HCEC 1CT (cell line): ENCODE measurements around the gene PGC.

Experiments used
- DNase-seq: peaks from one replicate; pipeline ENCODE4 v3.0.0-alpha.2; 2017

PGC gene

GRCh38 chr6:41693281-41694240 is 53.6 kb downstream of the PGC start:
- DNase-seq = no peak

DNA sequence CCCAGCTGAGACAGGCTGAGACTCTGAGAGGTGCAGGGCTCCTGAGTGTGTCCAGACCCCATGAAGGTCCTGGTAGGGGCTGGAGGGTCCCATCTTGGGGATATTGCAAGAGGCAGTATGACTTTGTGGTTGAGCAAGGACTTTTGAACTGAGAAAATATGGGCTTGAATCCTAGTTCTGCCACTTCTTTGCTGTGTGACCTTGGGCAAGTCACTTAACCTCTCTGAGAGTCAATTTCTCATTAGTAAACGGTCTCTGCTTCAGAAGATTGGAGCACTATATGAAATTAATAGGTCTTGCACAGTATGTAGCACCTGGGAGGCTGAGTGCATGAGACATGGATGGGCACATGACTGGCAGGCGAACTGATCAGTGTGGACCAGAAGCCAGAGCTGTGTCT is 54.5 kb downstream of the PGC start:
- DNase-seq = no peak

- no peak for DNase-seq
Observed at GRCh38 chr6:41692080-41692675, 55.0 kb downstream of the PGC start.

DNA sequence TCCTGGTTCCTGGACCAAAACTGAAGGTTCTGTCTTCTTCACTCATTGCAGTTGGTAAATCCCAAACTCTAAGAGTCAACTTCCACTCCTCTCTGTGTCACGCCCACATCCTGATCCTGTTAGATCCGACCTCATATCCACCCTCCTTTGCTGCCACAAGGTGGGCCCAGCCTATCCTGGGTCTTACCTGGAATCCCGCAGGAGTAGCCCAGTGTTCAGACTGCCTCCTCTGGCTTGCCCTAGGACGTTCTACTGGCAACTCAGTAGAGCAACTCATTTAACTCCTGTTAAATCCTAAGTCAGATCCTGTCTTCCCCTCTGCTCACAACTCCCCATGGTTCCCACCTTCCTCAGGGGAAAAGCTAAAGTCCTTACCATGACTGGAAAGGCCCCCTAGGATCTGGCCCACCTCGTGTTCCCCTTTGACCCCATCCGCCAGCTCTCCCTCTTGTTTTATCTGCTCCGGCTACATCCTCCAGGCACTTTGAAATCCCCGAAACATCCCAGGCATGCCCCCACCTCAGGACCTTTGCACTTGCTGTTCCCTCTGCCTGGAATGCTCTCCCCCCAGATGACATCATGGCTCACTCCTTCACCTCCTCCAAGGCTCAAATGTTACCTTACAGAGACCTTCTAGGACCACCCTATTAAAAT is 55.6 kb downstream of the PGC start:
- DNase-seq = no peak

GRCh38 chr6:41690541-41691330 is 56.5 kb downstream of the PGC start:
- DNase-seq = no peak

GRCh38 chr6:41689171-41690008 is 57.8 kb downstream of the PGC start:
- DNase-seq = no peak

GRCh38 chr6:41688256-41688965 is 58.8 kb downstream of the PGC start:
- DNase-seq = no peak

DNA sequence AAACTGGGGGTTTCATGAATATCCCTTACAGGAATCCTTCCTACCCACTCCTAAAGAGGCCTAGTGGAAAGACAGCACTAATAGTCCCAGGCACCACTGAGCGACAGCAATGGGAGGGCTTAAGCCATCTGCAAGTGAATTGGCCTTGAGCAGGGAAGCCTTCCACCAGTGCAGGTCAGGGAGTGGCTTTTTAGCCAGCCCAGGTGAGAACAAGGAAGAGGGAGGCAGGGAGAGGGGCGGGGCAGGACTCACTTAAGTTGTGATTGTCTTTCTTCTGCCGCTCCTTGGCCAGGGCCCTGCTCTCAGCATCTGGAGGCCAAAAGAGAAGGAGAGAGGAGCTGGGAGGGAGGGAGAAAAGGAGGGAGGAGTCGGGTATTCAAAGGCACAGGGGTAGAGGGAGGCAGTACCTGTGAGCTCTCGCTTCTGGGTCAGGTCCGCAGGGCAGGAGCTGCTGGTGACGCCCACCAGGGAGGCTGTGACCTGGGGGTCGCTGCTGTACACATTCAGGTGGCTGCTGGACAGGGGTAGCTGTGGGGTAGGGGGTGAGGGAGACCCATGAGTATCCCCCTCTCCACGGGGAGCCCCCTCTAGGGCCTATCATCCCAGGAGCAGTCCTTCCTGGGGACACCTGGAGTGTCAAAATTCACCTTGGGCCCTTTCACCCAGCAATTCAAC is 59.6 kb downstream of the PGC start:
- DNase-seq = no peak
